Mesendoderm (in vitro differentiated cells): Measurements from ENCODE around the gene MYH10.

Experiments used
- DNase-seq: peaks from one replicate; pipeline ENCODE4 v3.0.0; 2013
- H2AK5ac ChIP-seq: 2 replicates; pipeline ENCODE4 v1.6.1; 2013; ENCODE audit warnings: low read length, inconsistent platforms
- H2BK120ac ChIP-seq: 2 replicates; pipeline ENCODE4 v1.6.1; 2013; ENCODE audit warnings: low read depth, mild to moderate bottlenecking, low read length, moderate library complexity, mixed read lengths
- H2BK15ac ChIP-seq: replicated peaks from 2 replicates; pipeline ENCODE4 v1.6.1; 2013; ENCODE audit warnings: low read depth, mild to moderate bottlenecking, moderate library complexity
- H2BK5ac ChIP-seq: 2 replicates; pipeline ENCODE4 v1.6.1; 2013; ENCODE audit warnings: low read length, inconsistent platforms
- H3K18ac ChIP-seq: 2 replicates; pipeline ENCODE4 v1.6.1; 2013; ENCODE audit warnings: mild to moderate bottlenecking, low read length, mixed read lengths
- H3K23ac ChIP-seq: one replicate; pipeline ENCODE4 v1.6.1; 2013; ENCODE audit warnings: low read length
- H3K27ac ChIP-seq: 2 replicates; pipeline ENCODE4 v1.5.1; 2013; ENCODE audit warnings: low read depth, mild to moderate bottlenecking, inconsistent platforms, low read length, moderate library complexity
- H3K27me3 ChIP-seq: 2 replicates; pipeline ENCODE4 v1.6.1; 2013; ENCODE audit warnings: low read length, control low read depth, mild to moderate bottlenecking, inconsistent platforms; ENCODE audit not compliant: insufficient read depth, poor library complexity
- H3K36me3 ChIP-seq: 2 replicates; pipeline ENCODE4 v1.6.1; 2013; ENCODE audit warnings: low read length, inconsistent platforms; ENCODE audit not compliant: control insufficient read depth, insufficient read depth
- H3K4ac ChIP-seq: one replicate; pipeline ENCODE4 v1.6.1; 2013; ENCODE audit warnings: low read depth, mild to moderate bottlenecking, low read length, moderate library complexity
- H3K4me1 ChIP-seq: 2 replicates; pipeline ENCODE4 v1.6.1; 2013; ENCODE audit warnings: low read depth, low read length, inconsistent platforms; ENCODE audit not compliant: control insufficient read depth
- H3K4me2 ChIP-seq: 2 replicates; pipeline ENCODE4 v1.6.1; 2013; ENCODE audit warnings: low read length
- H3K4me3 ChIP-seq: 2 replicates; pipeline ENCODE4 v1.5.1; 2013; ENCODE audit warnings: mild to moderate bottlenecking, low read length
- H3K56ac ChIP-seq: one replicate; pipeline ENCODE4 v1.6.1; 2013; ENCODE audit warnings: low read length
- H3K79me1 ChIP-seq: 2 replicates; pipeline ENCODE4 v1.6.1; 2013; ENCODE audit warnings: low read length, inconsistent platforms
- H3K79me2 ChIP-seq: 2 replicates; pipeline ENCODE4 v1.6.1; 2013; ENCODE audit warnings: mild to moderate bottlenecking, low read length; ENCODE audit not compliant: control insufficient read depth, insufficient read depth
- H3K9ac ChIP-seq: 2 replicates; pipeline ENCODE4 v1.6.1; 2013; ENCODE audit warnings: low read length, inconsistent platforms
- H4K5ac ChIP-seq: one replicate; pipeline ENCODE4 v1.6.1; 2013; ENCODE audit warnings: low read length
- H4K8ac ChIP-seq: one replicate; pipeline ENCODE4 v1.6.1; 2013; ENCODE audit warnings: low read depth, mild to moderate bottlenecking, control low read depth, low read length, moderate library complexity
- WGBS: extraction: QIAGEN DNeasy Blood & Tissue Kit; methylation state at CpG from one replicate; pipeline ENCODE4 v1.1.7; 2013; ENCODE audit warnings: low lambda C conversion rate, missing lambda C conversion rate; ENCODE audit not compliant: insufficient coverage; ENCODE audit errors: extremely low coverage; 5-methylcytosine and 5-hydroxymethylcytosine counted together

MYH10 gene

GRCh38 chr17:8558144-8558543 is 72.4 kb downstream of the MYH10 start:
- Histone ChIP-seq H3K56ac (no peak overlapping the region), H3K79me2 (no peaks in the 10 kb centered on the region), H3K23ac (no peak overlapping the region), H2BK15ac (no peak overlapping the region), H4K8ac (no peak overlapping the region), H2BK5ac (no peak overlapping the region), H3K4me3 (no peak overlapping the region), H3K36me3 (peaks cover 4% of the 10 kb centered on the region), H3K27me3 (no peaks in the 10 kb centered on the region), H3K27ac (no peak overlapping the region), H3K4me2 (no peak overlapping the region), H3K18ac (no peak overlapping the region), H2AK5ac (no peak overlapping the region), H2BK120ac (no peak overlapping the region), H4K5ac (no peak overlapping the region), H3K79me1 (peaks cover 4% of the 10 kb centered on the region), H3K9ac (no peak overlapping the region), H3K4me1 (no peaks in the 10 kb centered on the region), H3K4ac (no peak overlapping the region)
- DNase-seq: no peak
- no CpG with 5 or more reads among the region's 1 CpG for WGBS

- H3K4me3 ChIP-seq: no peak overlapping the region
- WGBS: no CpG with 5 or more reads among the region's 5 CpGs
- no peak overlapping the region for H3K23ac ChIP-seq
- H3K36me3 ChIP-seq: peaks cover 9% of the 10 kb centered on the region
- no peak overlapping the region for H3K56ac ChIP-seq
- H2AK5ac ChIP-seq: no peak overlapping the region
- no peak overlapping the region for H2BK5ac ChIP-seq
- H3K4me1 ChIP-seq: no peaks in the 10 kb centered on the region
- H3K4me2 ChIP-seq: no peak overlapping the region
- H3K4ac ChIP-seq: no peak overlapping the region
- H3K18ac ChIP-seq: no peak overlapping the region
- no peak overlapping the region for H3K9ac ChIP-seq
- no peak overlapping the region for H3K27ac ChIP-seq
- H3K79me2 ChIP-seq: no peaks in the 10 kb centered on the region
- H2BK15ac ChIP-seq: no peak overlapping the region
- no peak overlapping the region for H4K5ac ChIP-seq
- DNase-seq: peak; percentile 7
- H2BK120ac ChIP-seq: no peak overlapping the region
- peaks cover 6% of the 10 kb centered on the region for H3K79me1 ChIP-seq
- H3K27me3 ChIP-seq: no peaks in the 10 kb centered on the region
- H4K8ac ChIP-seq: no peak overlapping the region
Measured at GRCh38 chr17:8557176-8557806, 73.2 kb downstream of the MYH10 start.

- H3K36me3 ChIP-seq: peaks cover 7% of the 10 kb centered on the region
- no peak overlapping the region for H3K4ac ChIP-seq
- H3K18ac ChIP-seq: no peak overlapping the region
- no peaks in the 10 kb centered on the region for H3K79me2 ChIP-seq
- H2AK5ac ChIP-seq: no peak overlapping the region
- no CpG with 5 or more reads among the region's 9 CpGs for WGBS
- no peak overlapping the region for H4K5ac ChIP-seq
- H3K4me2 ChIP-seq: no peak overlapping the region
- no peak for DNase-seq
- no peak overlapping the region for H3K27ac ChIP-seq
- H3K79me1 ChIP-seq: peaks cover 6% of the 10 kb centered on the region
- H4K8ac ChIP-seq: no peak overlapping the region
- H2BK15ac ChIP-seq: no peak overlapping the region
- no peak overlapping the region for H3K4me3 ChIP-seq
- H2BK120ac ChIP-seq: no peak overlapping the region
- no peaks in the 10 kb centered on the region for H3K4me1 ChIP-seq
- H3K9ac ChIP-seq: no peak overlapping the region
- no peaks in the 10 kb centered on the region for H3K27me3 ChIP-seq
- no peak overlapping the region for H3K56ac ChIP-seq
- no peak overlapping the region for H3K23ac ChIP-seq
- no peak overlapping the region for H2BK5ac ChIP-seq
Measured at GRCh38 chr17:8556074-8556473, 74.5 kb downstream of the MYH10 start.

GRCh38 chr17:8555062-8555461 is 75.5 kb downstream of the MYH10 start:
- H4K8ac ChIP-seq: no peak overlapping the region
- H3K36me3 ChIP-seq: peaks cover 5% of the 10 kb centered on the region

GRCh38 chr17:8552577-8553320 is 77.8 kb downstream of the MYH10 start:
- Histone ChIP-seq H2BK5ac (no peak overlapping the region), H3K27me3 (no peaks in the 10 kb centered on the region), H4K8ac (no peak overlapping the region), H3K79me1 (peaks cover 6% of the 10 kb centered on the region), H3K27ac (no peak overlapping the region), H3K18ac (no peak overlapping the region), H3K9ac (no peak overlapping the region), H3K4me3 (no peak overlapping the region), H4K5ac (no peak overlapping the region), H2BK120ac (no peak overlapping the region), H2BK15ac (no peak overlapping the region), H3K4me1 (no peaks in the 10 kb centered on the region), H2AK5ac (no peak overlapping the region), H3K56ac (no peak overlapping the region), H3K4me2 (no peak overlapping the region), H3K79me2 (no peaks in the 10 kb centered on the region), H3K23ac (no peak overlapping the region), H3K4ac (no peak overlapping the region), H3K36me3 (peaks cover 8% of the 10 kb centered on the region)
- no CpG with 5 or more reads among the region's 9 CpGs for WGBS
- no peak for DNase-seq

More at GRCh38 chr17:8555062-8555461, 75.5 kb downstream of the MYH10 start:
- Histone ChIP-seq H3K79me1 (peaks cover 6% of the 10 kb centered on the region), H3K4me2 (no peak overlapping the region), H3K56ac (no peak overlapping the region), H3K4me1 (no peaks in the 10 kb centered on the region), H3K4me3 (no peak overlapping the region), H2BK120ac (no peak overlapping the region), H3K9ac (no peak overlapping the region), H4K5ac (no peak overlapping the region), H3K27ac (no peak overlapping the region), H3K79me2 (no peaks in the 10 kb centered on the region), H3K23ac (no peak overlapping the region), H2AK5ac (no peak overlapping the region), H3K18ac (no peak overlapping the region), H2BK15ac (no peak overlapping the region), H3K27me3 (no peaks in the 10 kb centered on the region), H3K4ac (no peak overlapping the region), H2BK5ac (no peak overlapping the region)
- no CpG with 5 or more reads among the region's 1 CpG for WGBS
- no peak for DNase-seq
